ENCODE data around the gene TMC5. TPM values are rescaled to one million over a fixed set of nuclear protein-coding genes. Genes with fewer than 3 reads are reported as not detected.

The TMC5 gene
- total RNA-seq, 1 experiment from 2014 or later = 1.2 TPM

- TF ChIP-seq CTCF (conservative IDR thresholded peaks at IDR 0.05) = no peak
- WGBS (ENCODE audit: extremely low coverage, insufficient read length, low lambda C conversion rate) = no CpG with 5 or more reads among the region's 6 CpGs
- no peak overlapping the region for H3K4me3 Mint-ChIP-seq
Measured at GRCh38 chr16:19472482-19472881, 54.8 kb downstream of the TMC5 start.

More at GRCh38 chr16:19472482-19472881, 54.8 kb downstream of the TMC5 start:
- no peak overlapping the region for H3K4ac ChIP-seq (ENCODE audit: low read depth, low read length)
- no peak overlapping the region for H3K23ac ChIP-seq (ENCODE audit: insufficient read length, low read depth, low read length)
- no peak for DNase-seq
- H3K79me2 ChIP-seq (ENCODE audit: insufficient read depth, low read length) = no peaks in the 10 kb centered on the region
- no peak overlapping the region for H3T11ph ChIP-seq (ENCODE audit: low read length)
- no peak overlapping the region for H2BK15ac ChIP-seq (ENCODE audit: low read depth, low read length)
- H3K27ac ChIP-seq (ENCODE audit: insufficient read length, low read depth, low read length) = no peak overlapping the region
- peaks cover 2% of the 10 kb centered on the region for H4K20me1 ChIP-seq (ENCODE audit: control insufficient read depth, insufficient read depth, insufficient read length)
- H3K79me1 ChIP-seq (ENCODE audit: insufficient read depth, low read depth, low read length, poor library complexity, severe bottlenecking) = no peaks in the 10 kb centered on the region
- no peak overlapping the region for H3K14ac ChIP-seq (ENCODE audit: insufficient read depth, low read length)
- H3K18ac ChIP-seq (ENCODE audit: insufficient read length, low read depth, low read length) = no peak overlapping the region
- H3K9me3 ChIP-seq (ENCODE audit: control insufficient read depth, low read depth, low read length) = no peaks in the 10 kb centered on the region
- no peak overlapping the region for H2BK12ac ChIP-seq (ENCODE audit: insufficient read length, low read depth, low read length)
- no peaks in the 10 kb centered on the region for H3K23me2 ChIP-seq (ENCODE audit: insufficient read length, low read depth, low read length, poor library complexity, severe bottlenecking)
- Mint-ChIP-seq H3K4me1 (peaks cover 3% of the 10 kb centered on the region in 2 experiments; a peak in 2 of 4 replicates), H3K27me3 (ENCODE audit: low read depth) (no peaks in the 10 kb centered on the region; the same call in 1 of the 2 replicates), H3K9me3 (peaks cover 16 to 17% of the 10 kb centered on the region in 2 experiments), H3K27ac (0 out of 7 replicates have a peak overlapping the region, but pooled peaks of 1 of the 3 experiments have one; percentile 77), H3K36me3 (ENCODE audit: insufficient read depth in 1 of 3, low read depth in 3 of 3) (peaks cover 16 to 23% (median 18%) of the 10 kb centered on the region in 3 experiments)
- no peak overlapping the region for H2BK5ac ChIP-seq (ENCODE audit: insufficient read length, low read length)
- H3K4me2 ChIP-seq (ENCODE audit: insufficient read depth, insufficient read length, low read length) = no peak overlapping the region
- no peaks in the 10 kb centered on the region for H3K4me1 ChIP-seq (ENCODE audit: insufficient read depth, low read length)
- no peak overlapping the region for H4K8ac ChIP-seq (replicated peaks; ENCODE audit: insufficient read length, low read depth, low read length)
- no peak overlapping the region for H4K5ac ChIP-seq (ENCODE audit: insufficient read length, low read depth, low read length)
- H3K56ac ChIP-seq (ENCODE audit: insufficient read length, low read depth, low read length) = no peak overlapping the region
- no peak overlapping the region for H2AFZ ChIP-seq (ENCODE audit: low read length)
- no peak overlapping the region for H2BK120ac ChIP-seq (ENCODE audit: low read depth, low read length, poor library complexity, severe bottlenecking)
- no peak overlapping the region for H2AK5ac ChIP-seq (ENCODE audit: insufficient read length, low read length)
- H3K27me3 ChIP-seq (ENCODE audit: insufficient read depth, low read length) = no peaks in the 10 kb centered on the region
- H4K91ac ChIP-seq (ENCODE audit: insufficient read length, low read depth, low read length) = no peak overlapping the region
- no peak overlapping the region for H3K9ac ChIP-seq (ENCODE audit: extremely low read depth, insufficient read length, low read length)
- H2BK20ac ChIP-seq (ENCODE audit: low read depth, low read length, poor library complexity, severe bottlenecking) = no peak overlapping the region
